IMR-90 (cell line): ENCODE results near the gene RALA. TPM values are rescaled to one million over a fixed set of nuclear protein-coding genes. Genes with fewer than 3 reads are reported as not detected.

Experiments used
- polyA plus RNA-seq, 3 experiments: library from polyadenylated mRNA; depleted of rRNA; stranded (reverse); fragments of >200 nt; gene quantifications; 2 replicates each; pipeline ENCODE4 v1.2.3, GENCODE V29; 2012; ENCODE audit warnings: low replicate concordance in 1 of 3
- total RNA-seq: library from RNA; depleted of rRNA; stranded (reverse); fragments of >200 nt; gene quantifications from 2 replicates; pipeline ENCODE4 v1.2.3, GENCODE V29; 2012; rRNA removed

The RALA gene
- total and polyA plus RNA-seq, 2 of the 4 experiments (the other 2 are of a cell fraction) = 7.7 to 20.5 TPM

Other genes starting within 250 kb of the RALA start
- gene YAE1, start 57.2 kb upstream of the RALA start, total RNA-seq = 36.7 and 37.8 TPM in 2 replicates
- 23.9 and 28.6 TPM in 2 replicates for gene YAE1, start 57.2 kb upstream of the RALA start, polyA plus RNA-seq (2012; rRNA removed)